ENCODE results near the gene GNB1L. TPM values are rescaled to one million over a fixed set of nuclear protein-coding genes. Genes with fewer than 3 reads are reported as not detected.

The GNB1L gene
- polyA plus RNA-seq, 3 donors = 3.5 to 6.6 (median 4.3) TPM

GRCh38 chr22:19870153-19871022, 15.7 kb upstream of the GNB1L start:
- no peak overlapping the region for H3K27ac ChIP-seq (ENCODE audit: low read depth, low read length)
- WGBS, 3 donors = 85 to 91% (median 90%) methylated on average over 30 of the region's 30 CpGs

- H3K27ac ChIP-seq (ENCODE audit: low read depth, low read length) = no peak overlapping the region
- 85 to 97% (median 94%) methylated on average over 12 of the region's 12 CpGs for WGBS, 3 donors
Measured at GRCh38 chr22:19869497-19870152, 15.0 kb upstream of the GNB1L start.

- no peak overlapping the region for H3K27ac ChIP-seq (ENCODE audit: low read depth, low read length)
- WGBS, 3 donors = 63 to 85% (median 75%) methylated on average over 19 to 23 of the region's 23 CpGs
Measured at GRCh38 chr22:19868773-19869471, 14.2 kb upstream of the GNB1L start.

- no peak overlapping the region for H3K27ac ChIP-seq (ENCODE audit: low read depth, low read length)
- WGBS, 3 donors = 95 to 96% (median 96%) methylated on average over 3 of the region's 3 CpGs
Measured at GRCh38 chr22:19868333-19868732, 13.7 kb upstream of the GNB1L start.

GRCh38 chr22:19867617-19868016, 12.9 kb upstream of the GNB1L start:
- WGBS, 3 donors = 72 to 93% (median 91%) methylated on average over 7 of the region's 7 CpGs
- no peak overlapping the region for H3K27ac ChIP-seq (ENCODE audit: low read depth, low read length)

- WGBS, 3 donors = 91 to 92% (median 91%) methylated on average over 3 of the region's 3 CpGs
- no peak overlapping the region for H3K27ac ChIP-seq (ENCODE audit: low read depth, low read length)
Measured at GRCh38 chr22:19866665-19867009, 12.0 kb upstream of the GNB1L start.

- H3K27ac ChIP-seq (ENCODE audit: low read depth, low read length) = no peak overlapping the region
- 75 to 78% (median 77%) methylated on average over 12 of the region's 12 CpGs for WGBS, 3 donors
Measured at GRCh38 chr22:19865141-19865829, 10.6 kb upstream of the GNB1L start.

- H3K27ac ChIP-seq (ENCODE audit: low read depth, low read length) = no peak overlapping the region
- WGBS, 3 donors = 92% methylated on average over 5 of the region's 5 CpGs
Measured at GRCh38 chr22:19864538-19865106, 9.9 kb upstream of the GNB1L start.

- H3K27ac ChIP-seq (ENCODE audit: low read depth, low read length) = no peak overlapping the region
- WGBS, 3 donors = 92 to 96% (median 93%) methylated on average over 5 of the region's 5 CpGs
Measured at GRCh38 chr22:19863571-19863970, 8.9 kb upstream of the GNB1L start.

GRCh38 chr22:19862619-19863246, 8.1 kb upstream of the GNB1L start:
- WGBS, 3 donors = 94 to 96% (median 96%) methylated on average over 13 of the region's 13 CpGs

GRCh38 chr22:19859861-19860510, 5.3 kb upstream of the GNB1L start:
- 91 to 96% (median 94%) methylated on average over 8 of the region's 8 CpGs for WGBS, 3 donors
- H3K27ac ChIP-seq (ENCODE audit: low read depth, low read length) = no peak overlapping the region

More at GRCh38 chr22:19862619-19863246, 8.1 kb upstream of the GNB1L start:
- H3K27ac ChIP-seq (ENCODE audit: low read depth, low read length) = no peak overlapping the region

GRCh38 chr22:19857382-19857781, 2.7 kb upstream of the GNB1L start:
- no peak overlapping the region for H3K27ac ChIP-seq (ENCODE audit: low read depth, low read length)
- 97 to 99% (median 98%) methylated on average over 3 of the region's 3 CpGs for WGBS, 3 donors

GRCh38 chr22:19855504-19856409, 1.1 kb upstream of the GNB1L start:
- WGBS, 3 donors = 4 to 5% (median 5%) methylated on average over 24 of the region's 24 CpGs
- H3K27ac ChIP-seq (ENCODE audit: low read depth, low read length) = no peak overlapping the region

- H3K27ac ChIP-seq (ENCODE audit: low read depth, low read length) = no peak overlapping the region
- WGBS, 3 donors = 1 to 2% (median 1%) methylated on average over 49 of the region's 49 CpGs
Measured at GRCh38 chr22:19853879-19854777, 546 bp downstream of the GNB1L start.

- WGBS, 3 donors = 20 to 64% (median 49%) methylated on average over 10 to 11 of the region's 11 CpGs
- H3K27ac ChIP-seq (ENCODE audit: low read depth, low read length) = no peak overlapping the region
Measured at GRCh38 chr22:19853058-19853878, 1.4 kb downstream of the GNB1L start.

Data from adipose tissue (tissue), 3 donors.